ENCODE results near the gene DNAJC27. TPM values are rescaled to one million over a fixed set of nuclear protein-coding genes. Genes with fewer than 3 reads are reported as not detected.

Gene DNAJC27
- total RNA-seq, 1 donor from 2014 or later, result 7.0 TPM

DNA sequence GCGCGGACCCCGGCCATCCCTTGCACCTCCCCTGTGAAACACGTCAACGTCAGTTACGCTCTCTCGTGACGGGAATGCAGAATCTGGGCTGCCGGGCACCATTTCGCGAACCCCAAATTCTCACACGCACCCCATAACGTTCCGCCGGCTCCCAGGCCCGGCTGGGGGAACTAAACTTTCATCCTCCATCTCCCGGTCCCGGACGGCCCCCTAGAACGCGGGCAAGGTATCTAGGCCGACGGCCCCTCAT is 544 bp downstream of the DNAJC27 start:
- Mint-ChIP-seq H3K27me3 (ENCODE audit: unreplicated experiment) (no peaks in the 10 kb centered on the region), H3K4me1 (ENCODE audit: unreplicated experiment) (peaks cover 19% of the 10 kb centered on the region), H3K36me3 (ENCODE audit: unreplicated experiment) (peaks cover 4% of the 10 kb centered on the region), H3K4me3 (ENCODE audit: unreplicated experiment) (peak overlapping the region; percentile 99), H3K27ac (ENCODE audit: unreplicated experiment) (peak overlapping the region; percentile 100), H3K9me3 (ENCODE audit: unreplicated experiment) (no peaks in the 10 kb centered on the region)
- no peak for DNase-seq (ENCODE audit: extremely low spot score, unreplicated experiment)
- TF ChIP-seq CTCF (IDR thresholded peaks at IDR 0.05), result no peak

DNA sequence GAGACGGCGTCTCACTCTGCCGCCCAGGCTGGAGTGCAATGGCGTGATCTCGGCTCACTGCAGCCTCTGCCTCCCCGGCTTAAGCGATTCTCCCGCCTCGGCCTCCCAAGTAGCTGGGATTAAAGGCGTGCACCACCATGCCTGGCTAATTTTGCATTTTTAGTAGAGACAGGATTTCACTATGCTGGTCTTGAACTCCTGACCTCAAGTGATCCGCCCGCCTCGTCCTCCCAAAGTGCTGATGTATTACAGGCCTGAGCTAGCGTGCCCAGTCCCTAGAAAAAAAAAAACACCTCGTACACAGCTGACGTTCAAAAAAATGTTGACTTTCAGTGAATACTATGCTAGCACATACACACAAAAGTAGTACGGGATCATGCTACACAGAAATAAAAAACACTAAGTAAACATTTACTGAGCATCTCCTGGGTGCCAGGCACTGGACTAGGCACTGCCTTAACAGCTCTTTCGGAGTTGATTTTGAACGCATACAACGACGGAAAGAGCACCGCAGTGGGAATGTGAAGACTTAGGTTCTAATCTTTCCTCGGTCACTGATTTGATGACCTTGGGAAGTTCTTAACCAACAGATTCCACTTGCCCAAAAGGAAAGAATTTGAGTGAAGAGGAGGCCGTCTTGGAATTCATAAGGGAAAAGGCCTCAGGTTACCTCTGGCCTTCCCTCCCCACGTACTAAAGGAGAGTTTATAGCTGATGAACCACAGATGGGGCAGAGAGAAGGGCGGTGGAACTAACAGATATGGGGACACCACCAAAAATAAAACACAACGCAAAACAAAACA is 1.1 kb downstream of the DNAJC27 start:
- H3K9me3 Mint-ChIP-seq (ENCODE audit: unreplicated experiment), result no peaks in the 10 kb centered on the region
- peaks cover 9% of the 10 kb centered on the region for H3K36me3 Mint-ChIP-seq (ENCODE audit: unreplicated experiment)
- no peaks in the 10 kb centered on the region for H3K27me3 Mint-ChIP-seq (ENCODE audit: unreplicated experiment)
- H3K4me1 Mint-ChIP-seq (ENCODE audit: unreplicated experiment), result peaks cover 17% of the 10 kb centered on the region
- no peak for TF ChIP-seq CTCF (IDR thresholded peaks at IDR 0.05)
- DNase-seq (ENCODE audit: extremely low spot score, unreplicated experiment), result no peak
- peak overlapping the region; percentile 100 for H3K27ac Mint-ChIP-seq (ENCODE audit: unreplicated experiment)
- peak overlapping the region; percentile 99 for H3K4me3 Mint-ChIP-seq (ENCODE audit: unreplicated experiment)

GRCh38 chr2:24969784-24970183 is 2.0 kb downstream of the DNAJC27 start:
- Mint-ChIP-seq H3K9me3 (ENCODE audit: unreplicated experiment) (no peaks in the 10 kb centered on the region), H3K4me3 (ENCODE audit: unreplicated experiment) (peak overlapping the region; percentile 18), H3K27me3 (ENCODE audit: unreplicated experiment) (no peaks in the 10 kb centered on the region), H3K27ac (ENCODE audit: unreplicated experiment) (no peak overlapping the region), H3K36me3 (ENCODE audit: unreplicated experiment) (peaks cover 11% of the 10 kb centered on the region), H3K4me1 (ENCODE audit: unreplicated experiment) (peaks cover 12% of the 10 kb centered on the region)
- no peak for DNase-seq (ENCODE audit: extremely low spot score, unreplicated experiment)
- no peak for TF ChIP-seq CTCF (IDR thresholded peaks at IDR 0.05)

DNA sequence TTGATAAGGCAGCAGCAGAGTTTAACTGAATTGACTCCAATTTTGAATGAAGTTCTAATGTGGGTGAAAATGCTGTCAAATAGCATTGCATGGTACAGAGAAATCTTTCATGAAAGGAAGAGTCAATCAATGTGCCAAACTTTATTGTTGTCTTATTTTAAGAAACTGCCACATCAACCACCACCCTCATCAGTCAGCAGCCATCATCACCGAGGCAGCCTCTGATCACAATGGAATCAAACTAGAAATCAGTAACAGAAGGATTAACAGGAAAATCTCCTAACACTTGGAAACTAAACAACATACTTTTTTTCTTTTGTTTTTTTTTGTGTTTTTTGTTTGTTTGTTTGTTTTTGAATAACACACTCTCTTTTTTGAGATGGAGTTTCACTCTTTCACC is 9.9 kb downstream of the DNAJC27 start:
- Mint-ChIP-seq H3K27ac (ENCODE audit: unreplicated experiment) (no peak overlapping the region), H3K4me1 (ENCODE audit: unreplicated experiment) (no peaks in the 10 kb centered on the region), H3K36me3 (ENCODE audit: unreplicated experiment) (peaks cover 63% of the 10 kb centered on the region), H3K4me3 (ENCODE audit: unreplicated experiment) (no peak overlapping the region), H3K9me3 (ENCODE audit: unreplicated experiment) (no peaks in the 10 kb centered on the region), H3K27me3 (ENCODE audit: unreplicated experiment) (no peaks in the 10 kb centered on the region)
- no peak for DNase-seq (ENCODE audit: extremely low spot score, unreplicated experiment)
- TF ChIP-seq CTCF (IDR thresholded peaks at IDR 0.05), result no peak

DNA sequence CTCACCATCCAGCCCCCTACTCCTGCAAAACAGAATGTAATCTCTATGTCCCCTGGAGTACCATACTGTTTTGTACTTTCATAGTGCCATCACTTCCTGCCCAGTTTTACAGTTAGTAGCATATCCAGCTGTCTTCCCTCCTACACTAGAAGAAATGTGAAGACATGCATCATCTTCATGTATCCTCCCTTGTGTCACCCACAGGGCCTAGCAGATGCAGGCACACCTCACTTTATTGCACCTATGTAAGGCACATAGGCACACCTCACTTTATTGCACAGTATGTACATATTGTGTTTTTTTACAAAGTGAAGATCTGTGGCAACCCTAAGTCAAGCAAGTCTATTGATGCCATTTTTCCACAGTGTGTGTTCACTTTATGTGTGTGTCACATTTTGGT is 12.0 kb downstream of the DNAJC27 start:
- Mint-ChIP-seq H3K4me1 (ENCODE audit: unreplicated experiment) (no peaks in the 10 kb centered on the region), H3K4me3 (ENCODE audit: unreplicated experiment) (no peak overlapping the region), H3K27me3 (ENCODE audit: unreplicated experiment) (no peaks in the 10 kb centered on the region), H3K36me3 (ENCODE audit: unreplicated experiment) (peaks cover 76% of the 10 kb centered on the region), H3K9me3 (ENCODE audit: unreplicated experiment) (peaks cover 12% of the 10 kb centered on the region), H3K27ac (ENCODE audit: unreplicated experiment) (no peak overlapping the region)
- no peak for DNase-seq (ENCODE audit: extremely low spot score, unreplicated experiment)
- no peak for TF ChIP-seq CTCF (IDR thresholded peaks at IDR 0.05)

Data from osteocyte (in vitro differentiated cells).